DND-41 (cell line): ENCODE data around the gene DNAJC5.
"Not testable (repeated sequence)": the region's sequence is repeated elsewhere in the genome, so short reads cannot be mapped to it uniquely, and the experiment has no call there.

Source experiments
- ATAC-seq: fragments of 200-7000 bp; cut with Tn5 transposase; 3 replicates; pipeline ENCODE4 v1.9.1; 2021; ENCODE audit warnings: low read depth; ENCODE audit not compliant: insufficient read depth
- DNase-seq: peaks from one replicate; pipeline ENCODE4 v3.0.0-alpha.2; 2020
- H2AFZ ChIP-seq: 2 replicates; pipeline ENCODE4 v1.6.0; 2012; ENCODE audit warnings: low read depth, low read length
- H3K27ac ChIP-seq: 2 replicates; pipeline ENCODE4 v1.5.1; 2012; ENCODE audit warnings: low read length, inconsistent platforms
- H3K27me3 ChIP-seq: fragments of 200-600 bp; sonication (generic); 2 replicates; pipeline ENCODE4 v1.6.0; 2012; ENCODE audit warnings: low read length, mild to moderate bottlenecking, inconsistent platforms; ENCODE audit not compliant: insufficient read depth, poor library complexity
- H3K36me3 ChIP-seq: 2 replicates; pipeline ENCODE4 v1.5.1; 2012; ENCODE audit warnings: low read length, inconsistent platforms; ENCODE audit not compliant: insufficient read depth
- H3K4me1 ChIP-seq: 2 replicates; pipeline ENCODE4 v1.5.1; 2012; ENCODE audit warnings: mild to moderate bottlenecking, low read length; ENCODE audit not compliant: insufficient read depth
- H3K4me2 ChIP-seq: 2 replicates; pipeline ENCODE4 v1.6.0; 2012; ENCODE audit warnings: mild to moderate bottlenecking, moderate library complexity, low read length, inconsistent platforms; ENCODE audit not compliant: insufficient read depth
- H3K4me3 ChIP-seq, 2 experiments: fragments of 200-600 bp in 1 of 2; shearing (Covaris generic) in 1 of 2; 2 replicates each; pipeline ENCODE4 v1.5.1; 2012 to 2016; ENCODE audit warnings: inconsistent platforms in 2 of 2, low read length in 2 of 2, mild to moderate bottlenecking in 2 of 2, low read depth in 1 of 2, moderate library complexity in 1 of 2
- H3K79me2 ChIP-seq: 2 replicates; pipeline ENCODE4 v1.6.0; 2012; ENCODE audit warnings: low read length, inconsistent platforms; ENCODE audit not compliant: insufficient read depth
- H3K9ac ChIP-seq: 2 replicates; pipeline ENCODE4 v1.6.0; 2012; ENCODE audit warnings: low read depth, mild to moderate bottlenecking, inconsistent platforms, low read length, moderate library complexity
- H3K9me3 ChIP-seq: 2 replicates; pipeline ENCODE4 v1.5.1; 2012; ENCODE audit warnings: low read length, moderate library complexity, mild to moderate bottlenecking, inconsistent platforms; ENCODE audit not compliant: insufficient read depth, severe bottlenecking
- H4K20me1 ChIP-seq: 2 replicates; pipeline ENCODE4 v1.6.0; 2012; ENCODE audit warnings: low read length; ENCODE audit not compliant: insufficient read depth
- CTCF ChIP-seq: IDR thresholded peaks from 2 replicates; pipeline ENCODE4 v1.5.1; 2012; ENCODE audit warnings: borderline replicate concordance, low read length, moderate library complexity, mild to moderate bottlenecking; ENCODE audit not compliant: poor library complexity, severe bottlenecking; ENCODE audit errors: extremely low read depth
- EZH2 ChIP-seq: IDR thresholded peaks from 3 replicates; pipeline ENCODE4 v1.6.1; 2012; ENCODE audit warnings: borderline replicate concordance, low read depth, mild to moderate bottlenecking, moderate library complexity, low read length, inconsistent platforms; ENCODE audit not compliant: severe bottlenecking

The DNAJC5 gene

GRCh38 chr20:63847237-63848002, 47.5 kb upstream of the DNAJC5 start:
- no peak overlapping the region for H3K4me2 ChIP-seq
- no peak overlapping the region for H2AFZ ChIP-seq
- H3K9ac ChIP-seq, result no peak overlapping the region
- no peak overlapping the region for H3K4me3 ChIP-seq
- H3K27ac ChIP-seq, result no peak overlapping the region
- TF ChIP-seq CTCF (no peak), EZH2 (no peak)
- peaks cover 40% of the 10 kb centered on the region for H3K27me3 ChIP-seq
- no peaks in the 10 kb centered on the region for H3K36me3 ChIP-seq
- no peaks in the 10 kb centered on the region for H3K4me1 ChIP-seq
- DNase-seq, result no peak
- H3K79me2 ChIP-seq, result no peaks in the 10 kb centered on the region
- H3K9me3 ChIP-seq, result no peaks in the 10 kb centered on the region
- H4K20me1 ChIP-seq, result peaks cover 6% of the 10 kb centered on the region
- ATAC-seq, result no peak

GRCh38 chr20:63848003-63848911, 46.7 kb upstream of the DNAJC5 start:
- no peak overlapping the region for H3K4me3 ChIP-seq
- H4K20me1 ChIP-seq, result peaks cover 6% of the 10 kb centered on the region
- H3K9me3 ChIP-seq, result no peaks in the 10 kb centered on the region
- no peak overlapping the region for H2AFZ ChIP-seq
- H3K36me3 ChIP-seq, result no peaks in the 10 kb centered on the region
- no peaks in the 10 kb centered on the region for H3K4me1 ChIP-seq
- no peaks in the 10 kb centered on the region for H3K79me2 ChIP-seq
- peaks cover 32% of the 10 kb centered on the region for H3K27me3 ChIP-seq
- ATAC-seq, result no peak
- DNase-seq, result no peak
- H3K27ac ChIP-seq, result no peak overlapping the region
- H3K9ac ChIP-seq, result no peak overlapping the region
- no peak overlapping the region for H3K4me2 ChIP-seq
- TF ChIP-seq EZH2 (no peak), CTCF (no peak)

GRCh38 chr20:63850689-63851547, 44.0 kb upstream of the DNAJC5 start:
- Histone ChIP-seq H3K27ac (no peak overlapping the region), H3K4me2 (no peak overlapping the region), H4K20me1 (peaks cover 3% of the 10 kb centered on the region), H3K27me3 (peaks cover 14% of the 10 kb centered on the region), H3K4me3 (no peak overlapping the region), H2AFZ (no peak overlapping the region), H3K9ac (no peak overlapping the region), H3K4me1 (no peaks in the 10 kb centered on the region), H3K36me3 (no peaks in the 10 kb centered on the region), H3K9me3 (no peaks in the 10 kb centered on the region), H3K79me2 (no peaks in the 10 kb centered on the region)
- TF ChIP-seq CTCF, result no peak
- TF ChIP-seq EZH2, result no peak
- DNase-seq (no peak), ATAC-seq (no peak)

- DNase-seq, H3K79me2 ChIP-seq, H3K27me3 ChIP-seq, H3K27ac ChIP-seq, H3K9ac ChIP-seq, H3K4me3 ChIP-seq, ATAC-seq, H4K20me1 ChIP-seq, H3K4me1 ChIP-seq, H3K36me3 ChIP-seq, H3K9me3 ChIP-seq, H3K4me2 ChIP-seq, H2AFZ ChIP-seq: not testable (repeated sequence)
Observed at GRCh38 chr20:63851548-63851943, 43.4 kb upstream of the DNAJC5 start.

GRCh38 chr20:63853733-63854068, 41.2 kb upstream of the DNAJC5 start:
- not testable (repeated sequence) for DNase-seq, ATAC-seq, H3K4me1 ChIP-seq, H3K79me2 ChIP-seq, H4K20me1 ChIP-seq, H3K4me3 ChIP-seq, H3K9me3 ChIP-seq, H3K27me3 ChIP-seq, H3K9ac ChIP-seq, H3K4me2 ChIP-seq, H3K36me3 ChIP-seq, H2AFZ ChIP-seq, H3K27ac ChIP-seq
